ENCODE results near the gene CXCL12.

The CXCL12 gene

GRCh38 chr10:44398271-44398670, 13.4 kb upstream of the CXCL12 start:
- ChIA-PET POLR2A (no interaction called here), CTCF (interaction anchor here (1.2 kb wide), 1 partner anchor 11 kb away, joined by 5 read pairs; no protein-coding TSS in a partner anchor)
- TF ChIP-seq SP1 (IDR thresholded peaks at IDR 0.05) (no peak), FOXM1 (IDR thresholded peaks at IDR 0.05; ENCODE audit: borderline replicate concordance) (no peak), SUZ12 (IDR thresholded peaks at IDR 0.05) (no peak), ELF4 (IDR thresholded peaks at IDR 0.05) (no peak), PKNOX1 (IDR thresholded peaks at IDR 0.05) (no peak), LEF1 (IDR thresholded peaks at IDR 0.05; ENCODE audit: borderline replicate concordance) (no peak), CTBP1 (IDR thresholded peaks at IDR 0.05; ENCODE audit: borderline replicate concordance) (no peak), ZNF384 (IDR thresholded peaks at IDR 0.05) (no peak), BHLHE40 (IDR thresholded peaks at IDR 0.05; ENCODE audit: borderline replicate concordance) (no peak), TARDBP (IDR thresholded peaks at IDR 0.05) (no peak), FOXK2 (IDR thresholded peaks at IDR 0.05) (no peak), HDGF (IDR thresholded peaks at IDR 0.05; ENCODE audit: borderline replicate concordance) (no peak), NFRKB (IDR thresholded peaks at IDR 0.05) (no peak), L3MBTL2 (conservative IDR thresholded peaks at IDR 0.05) (no peak), ARNT (IDR thresholded peaks at IDR 0.05) (no peak), FOXA1 (IDR thresholded peaks at IDR 0.05) (no peak)
- no peak for DNase-seq (ENCODE audit: extremely low spot score)

- no peak for DNase-seq (ENCODE audit: extremely low spot score)
- ChIA-PET CTCF (interaction anchor here (1.2 kb wide), 1 partner anchor 11 kb away, joined by 5 read pairs; no protein-coding TSS in a partner anchor), POLR2A (no interaction called here)
- TF ChIP-seq ARNT (IDR thresholded peaks at IDR 0.05), result no peak
- TF ChIP-seq LEF1 (IDR thresholded peaks at IDR 0.05; ENCODE audit: borderline replicate concordance), result no peak
- TF ChIP-seq FOXM1 (IDR thresholded peaks at IDR 0.05; ENCODE audit: borderline replicate concordance), result no peak
- TF ChIP-seq BHLHE40 (IDR thresholded peaks at IDR 0.05; ENCODE audit: borderline replicate concordance), result no peak
- no peak for TF ChIP-seq FOXA1 (IDR thresholded peaks at IDR 0.05)
- no peak for TF ChIP-seq L3MBTL2 (conservative IDR thresholded peaks at IDR 0.05)
- no peak for TF ChIP-seq HDGF (IDR thresholded peaks at IDR 0.05; ENCODE audit: borderline replicate concordance)
- TF ChIP-seq CTBP1 (IDR thresholded peaks at IDR 0.05; ENCODE audit: borderline replicate concordance), result no peak
- TF ChIP-seq ELF4 (IDR thresholded peaks at IDR 0.05), result no peak
These were observed 12.8 kb upstream of the CXCL12 start for GRCh38 chr10:44397476-44398225.

GRCh38 chr10:44396671-44397191, 11.8 kb upstream of the CXCL12 start:
- ChIA-PET CTCF (no interaction called here), POLR2A (no interaction called here)
- TF ChIP-seq CTBP1 (IDR thresholded peaks at IDR 0.05; ENCODE audit: borderline replicate concordance) (no peak), SUZ12 (IDR thresholded peaks at IDR 0.05) (no peak), FOXA1 (IDR thresholded peaks at IDR 0.05) (no peak), TARDBP (IDR thresholded peaks at IDR 0.05) (no peak), ARNT (IDR thresholded peaks at IDR 0.05) (no peak), LEF1 (IDR thresholded peaks at IDR 0.05; ENCODE audit: borderline replicate concordance) (no peak), BHLHE40 (IDR thresholded peaks at IDR 0.05; ENCODE audit: borderline replicate concordance) (no peak), L3MBTL2 (conservative IDR thresholded peaks at IDR 0.05) (no peak), SP1 (IDR thresholded peaks at IDR 0.05) (no peak), PKNOX1 (IDR thresholded peaks at IDR 0.05) (no peak), NFRKB (IDR thresholded peaks at IDR 0.05) (no peak), FOXM1 (IDR thresholded peaks at IDR 0.05; ENCODE audit: borderline replicate concordance) (no peak), ELF4 (IDR thresholded peaks at IDR 0.05) (no peak)
- DNase-seq (ENCODE audit: extremely low spot score), result no peak

- no peak for DNase-seq (ENCODE audit: extremely low spot score)
- POLR2A ChIA-PET, result no interaction called here
- no peak for TF ChIP-seq CTBP1 (IDR thresholded peaks at IDR 0.05; ENCODE audit: borderline replicate concordance)
- CTCF ChIA-PET, result interaction anchor here (1.2 kb wide), 1 partner anchor 9 kb away, joined by 3 read pairs; no protein-coding TSS in a partner anchor
These were observed 11.2 kb upstream of the CXCL12 start for GRCh38 chr10:44395902-44396670.

GRCh38 chr10:44395396-44395795, 10.5 kb upstream of the CXCL12 start:
- DNase-seq (ENCODE audit: extremely low spot score), result no peak
- ChIA-PET CTCF (interaction anchor here (1.2 kb wide), 1 partner anchor 9 kb away, joined by 3 read pairs; no protein-coding TSS in a partner anchor), POLR2A (no interaction called here)
- TF ChIP-seq HDGF (IDR thresholded peaks at IDR 0.05; ENCODE audit: borderline replicate concordance) (no peak), BHLHE40 (IDR thresholded peaks at IDR 0.05; ENCODE audit: borderline replicate concordance) (no peak), L3MBTL2 (conservative IDR thresholded peaks at IDR 0.05) (no peak), LEF1 (IDR thresholded peaks at IDR 0.05; ENCODE audit: borderline replicate concordance) (no peak), CTBP1 (IDR thresholded peaks at IDR 0.05; ENCODE audit: borderline replicate concordance) (no peak), SUZ12 (IDR thresholded peaks at IDR 0.05) (no peak), ELF4 (IDR thresholded peaks at IDR 0.05) (no peak), PKNOX1 (IDR thresholded peaks at IDR 0.05) (no peak), FOXM1 (IDR thresholded peaks at IDR 0.05; ENCODE audit: borderline replicate concordance) (no peak)

Measured in HEK293T (cell line).